A549 treated with CpdA at 1 μM for 4 hours (cell line): Measurements from ENCODE around the gene PTMS. TPM values are rescaled to one million over a fixed set of nuclear protein-coding genes. Genes with fewer than 3 reads are reported as not detected.

Experiments
- total RNA-seq: library from RNA; stranded (reverse); fragments of 200-300 nt; extraction: Qiagen RNA extraction; gene quantifications from 5 replicates; pipeline ENCODE4 v1.2.3, GENCODE V29; 2022; ENCODE audit warnings: low read depth

PTMS gene, protein sequence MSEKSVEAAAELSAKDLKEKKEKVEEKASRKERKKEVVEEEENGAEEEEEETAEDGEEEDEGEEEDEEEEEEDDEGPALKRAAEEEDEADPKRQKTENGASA
- total RNA-seq: 593 to 1,064 TPM (median 878 TPM) in 5 replicates

GRCh38 chr12:6765634-6766581, at the start of gene PTMS:
PTMS (plus strand) TSS chr12:6766363; CDS start chr12:6766706, 343 bp downstream.

DNA sequence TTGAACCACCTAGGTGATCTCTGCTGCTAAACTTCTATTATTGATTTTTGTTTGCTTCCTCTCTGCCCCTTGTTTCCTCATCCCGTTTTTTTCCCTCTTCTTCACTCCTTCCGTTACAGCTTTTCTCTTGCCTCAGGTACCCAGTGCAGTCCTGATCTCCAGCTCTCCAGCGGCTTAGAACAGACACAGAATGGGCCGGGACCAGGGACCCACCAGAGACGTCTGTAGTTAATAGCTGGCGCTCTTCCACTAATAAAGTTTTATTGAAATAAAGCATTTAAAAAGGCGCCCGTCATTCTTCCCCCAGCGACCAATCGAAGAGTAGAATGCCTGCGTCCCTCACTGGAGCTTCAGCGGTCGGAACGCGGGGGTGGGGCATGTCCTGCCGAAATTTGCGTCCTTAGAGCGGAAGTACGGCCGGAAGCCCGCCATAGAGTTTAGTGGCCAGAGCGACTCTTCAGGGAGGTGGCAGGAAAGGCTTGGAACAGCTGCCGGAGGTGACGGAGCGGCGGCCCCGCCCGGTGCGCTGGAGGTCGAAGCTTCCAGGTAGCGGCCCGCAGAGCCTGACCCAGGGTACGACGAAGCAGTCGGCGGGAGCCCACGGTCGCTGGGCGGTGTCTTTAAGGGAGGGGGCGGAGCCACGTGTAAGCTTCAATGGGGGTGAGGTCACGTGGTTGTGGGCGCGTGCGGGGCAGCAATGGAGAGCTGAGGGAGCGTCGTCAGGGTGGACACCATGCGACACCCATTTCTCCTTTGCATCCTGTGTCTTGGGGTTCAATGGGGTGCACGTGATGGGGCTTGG, 42.4 kb upstream of the PTMS start, which contains the start of gene COPS7A:
TSS of gene COPS7A (plus strand) at position 440 of the 802 bp plus-strand sequence. CDS start 611 bp downstream, outside the sequence.

GRCh38 chr12:6752921-6753771, 13.0 kb upstream of the PTMS start, which contains the start of gene MLF2:
MLF2 (minus strand) TSS chr12:6753141; CDS start chr12:6752334, 807 bp downstream.

DNA sequence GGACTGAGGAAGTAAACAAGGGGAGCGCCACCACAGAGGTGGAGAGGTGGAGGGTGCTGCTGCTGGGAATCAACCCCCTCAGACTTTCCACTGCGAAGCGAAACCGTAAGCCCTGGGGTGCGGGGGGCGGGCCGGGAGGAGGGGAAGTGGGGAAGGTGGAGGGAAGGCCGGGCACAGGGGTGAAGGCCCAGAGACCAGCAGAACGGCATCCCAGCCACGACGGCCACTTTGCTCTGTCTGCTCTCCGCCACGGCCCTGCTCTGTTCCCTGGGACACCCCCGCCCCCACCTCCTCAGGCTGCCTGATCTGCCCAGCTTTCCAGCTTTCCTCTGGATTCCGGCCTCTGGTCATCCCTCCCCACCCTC, 6.2 kb downstream of the PTMS start, which contains the start of gene LAG3:
TSS of gene LAG3 (plus strand) at position 190 of the 365 bp plus-strand sequence. CDS start 333 bp downstream, outside the sequence.

DNA sequence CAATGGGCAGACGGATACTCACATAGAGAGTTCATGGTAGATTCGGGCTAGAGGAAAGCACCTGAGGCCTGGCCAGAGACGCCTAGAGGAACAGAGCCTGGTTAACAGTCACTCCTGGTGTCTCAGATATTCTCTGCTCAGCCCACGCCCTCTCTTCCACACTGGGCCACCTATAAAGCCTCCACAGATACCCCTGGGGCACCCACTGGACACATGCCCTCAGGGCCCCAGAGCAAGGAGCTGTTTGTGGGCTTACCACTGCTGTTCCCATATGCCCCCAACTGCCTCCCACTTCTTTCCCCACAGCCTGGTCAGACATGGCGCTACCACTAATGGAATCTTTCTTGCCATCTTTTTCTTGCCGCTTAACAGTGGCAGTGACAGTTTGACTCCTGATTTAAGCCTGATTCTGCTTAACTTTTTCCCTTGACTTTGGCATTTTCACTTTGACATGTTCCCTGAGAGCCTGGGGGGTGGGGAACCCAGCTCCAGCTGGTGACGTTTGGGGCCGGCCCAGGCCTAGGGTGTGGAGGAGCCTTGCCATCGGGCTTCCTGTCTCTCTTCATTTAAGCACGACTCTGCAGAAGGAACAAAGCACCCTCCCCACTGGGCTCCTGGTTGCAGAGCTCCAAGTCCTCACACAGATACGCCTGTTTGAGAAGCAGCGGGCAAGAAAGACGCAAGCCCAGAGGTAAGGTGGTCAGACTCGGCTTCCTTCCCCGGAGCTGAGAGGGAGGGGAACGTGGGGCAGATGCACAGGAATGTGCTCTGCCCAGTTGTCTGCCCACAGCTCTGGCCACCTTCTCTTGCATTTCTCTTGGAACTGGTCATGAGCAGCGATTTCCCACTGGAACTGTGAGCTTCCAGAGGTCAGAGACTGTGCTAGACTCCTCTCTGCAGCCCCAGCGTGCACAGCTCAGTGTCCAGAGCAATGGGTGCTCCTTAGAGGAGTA, 23.1 kb downstream of the PTMS start, which contains the start of gene CD4:
TSS of gene CD4 (plus strand) at position 557 of the 953 bp plus-strand sequence. CDS start 10,611 bp downstream, outside the sequence.

Other genes with a start within 250 kb of the PTMS start
- gene GAPDH, start 231.8 kb upstream of the PTMS start, total RNA-seq: 6,616 to 9,315 TPM (median 8,933 TPM) in 5 replicates
- gene IFFO1, start 210.3 kb upstream of the PTMS start, total RNA-seq: 2.2 to 3.2 TPM (median 2.3 TPM) in 5 replicates
- 105 to 124 TPM (median 114 TPM) in 5 replicates for gene NOP2, start 198.1 kb upstream of the PTMS start, total RNA-seq
- gene CHD4, start 159.0 kb upstream of the PTMS start, total RNA-seq: 64.4 to 86.3 TPM (median 68.7 TPM) in 5 replicates
- 0.34 to 0.59 TPM (median 0.54 TPM) in 5 replicates for gene LPAR5, start 130.4 kb upstream of the PTMS start, total RNA-seq
- 0.10 to 0.24 TPM (median 0.18 TPM) in 4 of 5 replicates, not detected in the other for gene ACRBP, start 118.9 kb upstream of the PTMS start, total RNA-seq
- gene ING4, start 103.2 kb upstream of the PTMS start, total RNA-seq: 12.4 to 18.9 TPM (median 17.0 TPM) in 5 replicates
- 52.4 to 68.0 TPM (median 62.6 TPM) in 5 replicates for gene ZNF384, start 77.0 kb upstream of the PTMS start, total RNA-seq
- gene PIANP, start 65.5 kb upstream of the PTMS start, total RNA-seq: 0.43 to 1.0 TPM (median 0.87 TPM) in 5 replicates
- 48.5 to 61.1 TPM (median 55.6 TPM) in 5 replicates for gene COPS7A, start 42.3 kb upstream of the PTMS start, total RNA-seq
- 262 to 311 TPM (median 307 TPM) in 5 replicates for gene MLF2, start 13.2 kb upstream of the PTMS start, total RNA-seq
- 0.87 to 2.2 TPM (median 1.6 TPM) in 5 replicates for gene LAG3, start 6.2 kb downstream of the PTMS start, total RNA-seq
- gene CD4, start 23.2 kb downstream of the PTMS start, total RNA-seq: not detected in 5 replicates
- gene GPR162, start 55.5 kb downstream of the PTMS start, total RNA-seq: 0.31 to 0.54 TPM (median 0.42 TPM) in 5 replicates
- gene P3H3, start 62.0 kb downstream of the PTMS start, total RNA-seq: 20.2 to 31.6 TPM (median 27.4 TPM) in 5 replicates
- 1.7 to 2.4 TPM (median 1.9 TPM) in 5 replicates for gene GNB3, start 74.6 kb downstream of the PTMS start, total RNA-seq
- gene CDCA3, start 84.9 kb downstream of the PTMS start, total RNA-seq: 80.3 to 92.3 TPM (median 82.2 TPM) in 5 replicates
- 74.6 to 97.4 TPM (median 77.2 TPM) in 5 replicates for gene USP5, start 85.8 kb downstream of the PTMS start, total RNA-seq
- gene TPI1, start 101.2 kb downstream of the PTMS start, total RNA-seq: 1,360 to 1,675 TPM (median 1,619 TPM) in 5 replicates
- gene SPSB2, start 106.9 kb downstream of the PTMS start, total RNA-seq: 16.8 to 22.9 TPM (median 19.9 TPM) in 5 replicates
- gene LRRC23, start 138.5 kb downstream of the PTMS start, total RNA-seq: 16.4 to 17.9 TPM (median 16.5 TPM) in 5 replicates
- gene ENO2, start 148.2 kb downstream of the PTMS start, total RNA-seq: 41.2 to 50.5 TPM (median 42.1 TPM) in 5 replicates
- gene ATN1, start 161.6 kb downstream of the PTMS start, total RNA-seq: 48.9 to 77.1 TPM (median 73.0 TPM) in 5 replicates
- not detected in 5 replicates for gene RNU7-1, start 177.5 kb downstream of the PTMS start, total RNA-seq
- 250 to 321 TPM (median 290 TPM) in 5 replicates for gene C12orf57, start 177.7 kb downstream of the PTMS start, total RNA-seq
- 10.3 to 13.1 TPM (median 12.1 TPM) in 5 replicates for gene PTPN6, start 185.0 kb downstream of the PTMS start, total RNA-seq
- gene PHB2, start 204.3 kb downstream of the PTMS start, total RNA-seq: 308 to 350 TPM (median 341 TPM) in 5 replicates
- 61.3 to 69.0 TPM (median 66.0 TPM) in 5 replicates for gene EMG1, start 204.6 kb downstream of the PTMS start, total RNA-seq